Loucy (cell line): ENCODE data around the gene ELL.

Experiments used
- H2AFZ ChIP-seq: fragments of 200-600 bp; sonication (generic); 2 replicates; pipeline ENCODE4 v1.6.0; 2016; ENCODE audit warnings: antibody characterized with exemption, mild to moderate bottlenecking, low read length, moderate library complexity
- H3F3A ChIP-seq: fragments of 200-600 bp; 2 replicates; pipeline ENCODE4 v1.6.0; 2016; ENCODE audit warnings: antibody characterized with exemption, low read depth, mild to moderate bottlenecking
- H3K27me3 ChIP-seq: fragments of 200-600 bp; sonication (generic); 2 replicates; pipeline ENCODE4 v1.6.1; 2014; ENCODE audit warnings: low read length, mild to moderate bottlenecking; ENCODE audit not compliant: insufficient read depth, poor library complexity, severe bottlenecking
- H3K36me3 ChIP-seq: fragments of 200-600 bp; sonication (generic); 2 replicates; pipeline ENCODE4 v1.6.1; 2016; ENCODE audit warnings: low read length; ENCODE audit not compliant: insufficient read depth
- H3K4me1 ChIP-seq: fragments of 200-600 bp; sonication (generic); 2 replicates; pipeline ENCODE4 v1.5.1; 2014; ENCODE audit warnings: low read length, mild to moderate bottlenecking; ENCODE audit not compliant: insufficient read depth, poor library complexity, severe bottlenecking
- H3K4me2 ChIP-seq: fragments of 200-600 bp; sonication (generic); 2 replicates; pipeline ENCODE4 v1.6.0; 2014; ENCODE audit warnings: antibody characterized with exemption, low read length, low read depth, mild to moderate bottlenecking; ENCODE audit not compliant: poor library complexity, severe bottlenecking
- H3K4me3 ChIP-seq: fragments of 200-600 bp; sonication (generic); 2 replicates; pipeline ENCODE4 v1.5.1; 2014; ENCODE audit warnings: low read length, mild to moderate bottlenecking, mixed read lengths; ENCODE audit not compliant: poor library complexity, severe bottlenecking
- H3K79me2 ChIP-seq: fragments of 200-600 bp; sonication (generic); 2 replicates; pipeline ENCODE4 v1.6.1; 2014; ENCODE audit warnings: low read length; ENCODE audit not compliant: insufficient read depth
- H3K9ac ChIP-seq: fragments of 200-600 bp; sonication (generic); 2 replicates; pipeline ENCODE4 v1.6.0; 2014; ENCODE audit warnings: mild to moderate bottlenecking, low read depth, low read length, moderate library complexity; ENCODE audit not compliant: poor library complexity, severe bottlenecking
- H3K9me2 ChIP-seq: fragments of 200-600 bp; sonication (generic); replicated peaks from 2 replicates; pipeline ENCODE4 v1.6.1; 2016; ENCODE audit warnings: low read depth, low read length, mixed read lengths
- H3K9me3 ChIP-seq: fragments of 200-600 bp; sonication (generic); 2 replicates; pipeline ENCODE4 v1.6.1; 2014; ENCODE audit warnings: mild to moderate bottlenecking, antibody characterized with exemption, low read length, low read depth; ENCODE audit not compliant: insufficient read depth
- H4K20me1 ChIP-seq: fragments of 200-600 bp; sonication (generic); 2 replicates; pipeline ENCODE4 v1.6.0; 2014; ENCODE audit warnings: antibody characterized with exemption, low read length, mild to moderate bottlenecking; ENCODE audit not compliant: insufficient read depth, poor library complexity, severe bottlenecking
- CTCF ChIP-seq: fragments of 200-600 bp; sonication (generic); conservative IDR thresholded peaks from 2 replicates; pipeline ENCODE4 v1.5.1; 2014; ENCODE audit warnings: mild to moderate bottlenecking, antibody characterized with exemption, low read length
- EZH2phosphoT487 ChIP-seq: fragments of 200-600 bp; IDR thresholded peaks from 2 replicates; pipeline ENCODE4 v1.6.1; 2018; ENCODE audit warnings: antibody characterized with exemption, mild to moderate bottlenecking, moderate library complexity, borderline replicate concordance

The ELL gene

GRCh38 chr19:18490728-18491127, 31.1 kb downstream of the ELL start:
- Histone ChIP-seq H3K79me2 (peaks cover 95% of the 10 kb centered on the region), H3K9me2 (no peaks in the 10 kb centered on the region), H3K9ac (no peak overlapping the region), H3K36me3 (no peaks in the 10 kb centered on the region), H3K4me1 (peaks cover 21% of the 10 kb centered on the region), H2AFZ (no peak overlapping the region), H3K9me3 (no peaks in the 10 kb centered on the region), H3K4me3 (no peak overlapping the region), H3K27me3 (no peaks in the 10 kb centered on the region), H3K4me2 (no peak overlapping the region), H4K20me1 (peaks cover 58% of the 10 kb centered on the region), H3F3A (no peaks in the 10 kb centered on the region)
- TF ChIP-seq CTCF (no peak), EZH2phosphoT487 (no peak)

- Histone ChIP-seq H2AFZ (no peak overlapping the region), H3K4me2 (no peak overlapping the region), H3K4me3 (no peak overlapping the region), H4K20me1 (peaks cover 51% of the 10 kb centered on the region), H3K9me3 (no peaks in the 10 kb centered on the region), H3K4me1 (peaks cover 11% of the 10 kb centered on the region), H3K9me2 (no peaks in the 10 kb centered on the region), H3K79me2 (peaks cover 93% of the 10 kb centered on the region), H3K36me3 (no peaks in the 10 kb centered on the region), H3F3A (no peaks in the 10 kb centered on the region), H3K27me3 (no peaks in the 10 kb centered on the region), H3K9ac (no peak overlapping the region)
- no peak for TF ChIP-seq CTCF
- no peak for TF ChIP-seq EZH2phosphoT487
Measured at GRCh38 chr19:18489627-18490184, 32.2 kb downstream of the ELL start.

GRCh38 chr19:18488838-18489626, 32.8 kb downstream of the ELL start:
- Histone ChIP-seq H3K27me3 (no peaks in the 10 kb centered on the region), H3K9ac (no peak overlapping the region), H2AFZ (no peak overlapping the region), H3K9me3 (no peaks in the 10 kb centered on the region), H3F3A (no peaks in the 10 kb centered on the region), H3K4me1 (peaks cover 9% of the 10 kb centered on the region), H4K20me1 (peaks cover 50% of the 10 kb centered on the region), H3K36me3 (no peaks in the 10 kb centered on the region), H3K4me2 (no peak overlapping the region), H3K79me2 (peaks cover 93% of the 10 kb centered on the region), H3K9me2 (no peaks in the 10 kb centered on the region), H3K4me3 (no peak overlapping the region)
- peak; percentile 39 for TF ChIP-seq CTCF
- no peak for TF ChIP-seq EZH2phosphoT487
